T-helper 2 cell treated with Interferon-gamma antibody and Interleukin-4, amounts not matched to agents 5 μg/mL and 100 μg/mL, for 36 hours (primary cell): Measurements from ENCODE around the gene IL31RA.
"Not testable (repeated sequence)": the region's sequence is repeated elsewhere in the genome, so short reads cannot be mapped to it uniquely, and the experiment has no call there.

ENCODE experiments used
- DNase-seq: peaks from one replicate; pipeline ENCODE4 v3.0.0; 2021; ENCODE audit warnings: low spot score
- H3K27ac Mint-ChIP-seq: one replicate; pipeline ENCODE4 v1.8.0; 2021; ENCODE audit warnings: mild to moderate bottlenecking, mixed read lengths
- H3K27me3 Mint-ChIP-seq: one replicate; pipeline ENCODE4 v1.8.0; 2021; ENCODE audit warnings: low read depth, mixed read lengths
- H3K36me3 Mint-ChIP-seq: one replicate; pipeline ENCODE4 v1.8.0; 2021; ENCODE audit warnings: low read depth, mixed read lengths
- H3K4me1 Mint-ChIP-seq: one replicate; pipeline ENCODE4 v1.8.0; 2021; ENCODE audit warnings: low read depth, mixed read lengths
- H3K4me3 Mint-ChIP-seq: one replicate; pipeline ENCODE4 v1.8.0; 2022; ENCODE audit warnings: mild to moderate bottlenecking, moderate library complexity, mixed read lengths
- H3K9me3 Mint-ChIP-seq: one replicate; pipeline ENCODE4 v1.8.0; 2021; ENCODE audit warnings: mixed read lengths

The IL31RA gene

DNA sequence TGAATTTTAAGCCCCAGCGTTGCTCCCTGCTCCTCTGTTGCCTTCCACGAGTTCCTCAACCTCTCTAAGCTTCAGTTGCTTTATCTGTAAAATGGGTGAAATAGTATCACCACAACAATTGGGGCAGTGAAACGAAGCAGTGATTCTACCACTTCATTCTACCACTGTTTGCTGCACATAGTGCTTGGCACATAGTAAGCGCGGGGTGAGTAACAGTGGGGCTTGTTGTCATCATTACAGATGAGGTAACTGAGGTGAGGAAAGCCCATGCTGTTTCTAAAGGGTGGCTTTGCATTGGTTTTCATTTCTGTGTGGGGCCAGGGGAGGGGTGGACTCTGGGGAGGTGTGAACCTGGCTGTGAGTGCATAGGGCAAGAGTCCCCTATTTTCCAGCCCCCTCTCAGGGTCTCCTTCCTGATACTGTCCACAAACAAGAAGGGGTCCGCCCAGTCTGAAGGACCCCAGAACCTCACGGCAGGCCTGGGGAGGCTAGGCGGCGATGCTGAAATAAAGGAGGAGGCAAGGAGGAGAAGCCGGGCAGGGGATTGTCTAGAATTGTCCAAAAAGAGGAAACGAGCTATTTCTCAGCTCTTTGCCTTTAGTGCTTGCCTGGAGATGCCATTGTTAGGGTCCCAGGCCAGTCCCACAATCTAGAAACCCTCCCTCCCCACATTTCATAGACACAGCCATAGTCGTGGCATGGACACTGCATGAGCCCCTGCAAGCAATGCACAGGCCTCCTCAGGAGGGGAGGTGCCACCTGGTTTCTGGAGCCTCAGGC lies 78.1 kb downstream of the IL31RA start:
- no peaks in the 10 kb centered on the region for H3K4me1 Mint-ChIP-seq
- DNase-seq: no peak
- H3K4me3 Mint-ChIP-seq: no peak overlapping the region
- H3K9me3 Mint-ChIP-seq: no peaks in the 10 kb centered on the region
- H3K27ac Mint-ChIP-seq: no peak overlapping the region
- peaks cover 1% of the 10 kb centered on the region for H3K36me3 Mint-ChIP-seq
- no peaks in the 10 kb centered on the region for H3K27me3 Mint-ChIP-seq

DNA sequence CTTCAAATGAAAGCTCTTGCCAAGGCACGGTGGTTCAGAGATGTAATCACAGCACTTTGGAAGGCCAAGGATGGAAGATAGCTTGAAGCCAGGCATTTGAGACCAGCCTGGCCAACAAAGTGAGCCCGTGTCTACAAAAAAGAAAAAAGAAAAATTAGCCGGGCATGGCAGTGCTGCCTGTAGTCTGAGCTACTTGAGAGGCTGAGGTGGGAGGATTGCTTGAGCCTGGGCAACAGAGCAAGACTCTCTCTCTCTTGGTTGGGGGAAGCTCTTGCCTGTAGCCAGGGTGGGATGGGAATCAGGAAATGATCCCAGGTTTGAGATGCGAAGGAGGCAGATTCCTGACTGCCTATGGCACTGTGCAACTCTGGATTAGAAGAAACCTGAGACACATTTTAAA lies 81.5 kb downstream of the IL31RA start:
- Mint-ChIP-seq H3K36me3 (peaks cover 7% of the 10 kb centered on the region), H3K4me1 (no peaks in the 10 kb centered on the region), H3K9me3 (no peaks in the 10 kb centered on the region), H3K27me3 (no peaks in the 10 kb centered on the region), H3K27ac (no peak overlapping the region), H3K4me3 (no peak overlapping the region)
- DNase-seq: no peak

DNA sequence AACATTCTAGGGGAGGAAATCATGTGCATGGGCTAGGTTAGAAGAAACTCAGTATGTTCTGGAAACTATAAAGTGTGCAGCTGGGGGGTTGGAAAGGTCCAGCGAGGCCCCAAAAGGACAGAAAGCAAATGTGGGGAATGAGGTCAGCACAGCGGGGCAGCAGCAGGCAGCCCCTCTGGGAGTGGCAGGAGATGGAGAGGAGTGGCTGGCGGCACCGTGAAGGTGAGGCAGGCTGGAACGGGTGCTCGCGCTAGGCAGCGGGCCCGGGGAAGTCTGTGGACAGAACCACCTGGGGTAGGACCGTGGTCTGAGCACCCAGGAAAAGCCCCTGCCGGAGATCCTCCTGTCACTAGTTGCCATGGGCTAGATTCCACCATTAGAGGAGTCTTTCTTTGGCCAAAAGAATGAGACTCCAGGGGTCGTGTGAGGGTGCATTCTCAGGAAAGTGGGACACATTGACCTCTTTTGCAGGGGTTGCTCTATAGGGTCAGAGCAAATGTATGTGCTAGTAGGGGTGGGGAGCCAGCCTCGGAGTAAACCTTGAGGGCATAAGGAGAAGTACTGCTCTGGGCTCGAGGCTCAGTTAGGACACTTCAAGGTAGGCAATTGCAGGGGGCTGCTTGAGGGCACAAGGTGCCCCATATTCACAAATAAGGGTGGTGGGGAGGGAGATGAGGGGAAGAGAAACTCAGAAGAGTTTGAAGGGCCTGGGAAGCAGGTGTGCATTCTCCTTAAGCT lies 82.4 kb downstream of the IL31RA start:
- no peak overlapping the region for H3K27ac Mint-ChIP-seq
- H3K9me3 Mint-ChIP-seq: no peaks in the 10 kb centered on the region
- H3K27me3 Mint-ChIP-seq: no peaks in the 10 kb centered on the region
- H3K4me1 Mint-ChIP-seq: peaks cover 2% of the 10 kb centered on the region
- peaks cover 13% of the 10 kb centered on the region for H3K36me3 Mint-ChIP-seq
- no peak overlapping the region for H3K4me3 Mint-ChIP-seq
- DNase-seq: no peak

DNA sequence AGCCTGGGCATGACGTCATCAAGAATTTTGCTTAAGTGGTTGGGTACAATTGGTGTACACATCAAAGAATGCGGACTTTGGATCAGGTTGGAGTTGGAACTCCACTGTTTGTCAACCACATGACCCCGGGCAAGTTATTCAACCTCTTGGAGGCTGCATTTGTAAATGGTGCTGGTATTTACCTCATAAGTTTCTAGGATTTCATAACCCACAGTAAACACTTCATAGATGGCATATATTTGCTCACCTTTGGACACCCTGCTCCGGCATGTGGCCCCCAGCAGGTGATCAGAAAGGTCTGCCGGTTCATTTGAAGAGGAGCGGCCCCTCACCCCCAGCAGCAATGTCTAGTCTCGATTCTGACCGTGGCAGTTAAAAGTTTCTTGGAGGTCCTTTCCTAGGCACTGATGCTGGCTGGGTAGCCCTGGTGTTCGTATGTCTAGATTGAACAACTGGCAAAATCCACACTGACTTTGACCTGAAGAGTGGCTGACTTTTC lies 83.0 kb downstream of the IL31RA start:
- Mint-ChIP-seq H3K27ac (no peak overlapping the region), H3K4me1 (peaks cover 2% of the 10 kb centered on the region)

DNA sequence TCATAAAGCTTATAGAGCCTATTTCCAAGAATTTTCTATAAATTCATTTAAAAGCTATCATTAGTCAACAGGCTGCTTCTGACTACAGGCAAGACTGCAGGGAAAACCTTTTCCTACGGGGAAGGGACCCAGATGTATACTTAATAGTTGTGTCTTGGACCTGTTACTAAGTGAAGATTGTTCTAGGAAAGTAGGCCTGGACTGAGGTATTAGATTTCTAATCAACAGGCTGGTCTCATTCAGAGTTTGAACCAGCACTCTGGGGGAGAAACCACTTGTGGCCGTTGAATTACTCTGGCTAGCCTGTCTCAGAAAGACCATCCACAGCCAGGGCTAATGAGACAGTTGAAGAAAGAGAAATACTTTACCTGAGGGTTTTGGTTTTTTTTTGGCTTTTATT lies 83.6 kb downstream of the IL31RA start:
- Mint-ChIP-seq H3K36me3 (peaks cover 20% of the 10 kb centered on the region), H3K27me3 (no peaks in the 10 kb centered on the region), H3K9me3 (no peaks in the 10 kb centered on the region), H3K4me1 (peaks cover 2% of the 10 kb centered on the region), H3K27ac (no peak overlapping the region), H3K4me3 (no peak overlapping the region)
- no peak for DNase-seq

More for the DNA sequence above, 83.0 kb downstream of the IL31RA start:
- H3K27me3 Mint-ChIP-seq: no peaks in the 10 kb centered on the region
- DNase-seq: no peak
- H3K9me3 Mint-ChIP-seq: no peaks in the 10 kb centered on the region
- peaks cover 20% of the 10 kb centered on the region for H3K36me3 Mint-ChIP-seq
- H3K4me3 Mint-ChIP-seq: no peak overlapping the region

DNA sequence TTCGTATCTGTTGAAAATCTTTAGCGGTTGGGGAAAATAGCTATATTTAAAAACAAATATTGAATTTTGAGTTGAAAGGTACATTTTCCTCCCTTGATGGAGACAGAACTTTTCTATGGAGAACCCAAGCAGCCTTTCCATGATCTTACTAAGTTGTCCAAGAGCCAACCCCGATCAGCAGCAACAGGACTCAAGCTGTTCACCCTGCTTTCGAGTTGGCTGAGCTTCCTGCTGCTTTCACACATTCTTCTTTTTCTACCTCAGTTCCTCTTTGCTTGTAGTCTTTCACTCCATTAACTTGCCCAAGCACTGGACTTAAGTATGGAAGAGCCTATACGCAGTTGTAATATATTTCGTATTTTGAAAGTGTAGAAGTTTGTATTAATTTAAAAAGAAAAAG lies 84.2 kb downstream of the IL31RA start:
- no peak for DNase-seq
- no peak overlapping the region for H3K27ac Mint-ChIP-seq
- H3K4me1 Mint-ChIP-seq: peaks cover 2% of the 10 kb centered on the region
- H3K36me3 Mint-ChIP-seq: peaks cover 24% of the 10 kb centered on the region
- H3K9me3 Mint-ChIP-seq: no peaks in the 10 kb centered on the region
- H3K4me3 Mint-ChIP-seq: no peak overlapping the region
- H3K27me3 Mint-ChIP-seq: no peaks in the 10 kb centered on the region

DNA sequence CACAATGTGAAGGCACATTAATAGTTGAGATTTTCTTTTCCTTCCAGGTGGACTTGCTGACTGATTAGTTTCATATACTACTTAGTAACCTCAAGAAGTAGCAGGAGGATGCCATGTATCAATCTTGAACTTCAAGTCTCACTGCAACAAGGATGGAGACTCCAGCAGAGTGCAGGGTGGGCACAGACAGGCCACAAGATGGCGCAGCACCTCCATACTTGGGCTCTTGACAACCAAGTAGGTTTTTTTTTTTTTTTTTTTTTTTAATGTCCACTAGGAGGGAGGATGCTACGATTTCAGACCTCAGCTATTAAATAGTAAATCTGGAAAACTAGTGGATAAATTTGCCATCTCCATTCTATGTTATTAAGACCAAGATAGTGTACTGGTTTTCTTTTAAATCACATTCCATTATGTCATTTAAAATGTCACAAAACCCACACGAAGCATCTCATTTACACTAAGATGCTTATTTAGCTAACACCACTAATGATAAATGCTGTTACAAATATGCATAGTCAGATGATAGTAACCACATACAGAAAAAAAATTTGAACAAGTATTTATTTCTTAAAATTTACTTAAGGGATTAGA lies 85.0 kb downstream of the IL31RA start:
- Mint-ChIP-seq H3K4me3 (no peak overlapping the region), H3K36me3 (peaks cover 30% of the 10 kb centered on the region), H3K27ac (no peak overlapping the region), H3K4me1 (peaks cover 2% of the 10 kb centered on the region), H3K27me3 (no peaks in the 10 kb centered on the region), H3K9me3 (no peaks in the 10 kb centered on the region)
- DNase-seq: peak; percentile 68

DNA sequence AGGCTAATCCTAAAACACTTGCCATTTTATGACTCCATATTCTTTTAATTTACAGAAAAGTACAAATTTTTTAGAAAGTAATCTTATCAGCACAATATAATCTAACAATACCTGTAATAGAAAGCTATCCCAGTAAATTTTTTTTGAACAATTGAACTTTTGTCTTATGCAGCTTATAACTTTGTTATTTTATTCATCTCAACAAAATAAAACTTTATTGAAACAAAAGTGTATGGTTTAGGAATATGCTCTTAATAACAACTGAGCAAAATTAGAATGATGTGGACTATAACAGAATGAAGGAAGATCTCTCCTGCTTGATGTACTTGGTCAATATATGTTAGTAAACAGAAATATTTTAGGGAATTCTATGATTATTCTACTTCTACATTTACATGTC lies 86.4 kb downstream of the IL31RA start:
- not testable (repeated sequence) for H3K27ac Mint-ChIP-seq, H3K9me3 Mint-ChIP-seq, H3K4me3 Mint-ChIP-seq, H3K4me1 Mint-ChIP-seq, H3K27me3 Mint-ChIP-seq, DNase-seq
- peaks cover 39% of the 10 kb centered on the region for H3K36me3 Mint-ChIP-seq

DNA sequence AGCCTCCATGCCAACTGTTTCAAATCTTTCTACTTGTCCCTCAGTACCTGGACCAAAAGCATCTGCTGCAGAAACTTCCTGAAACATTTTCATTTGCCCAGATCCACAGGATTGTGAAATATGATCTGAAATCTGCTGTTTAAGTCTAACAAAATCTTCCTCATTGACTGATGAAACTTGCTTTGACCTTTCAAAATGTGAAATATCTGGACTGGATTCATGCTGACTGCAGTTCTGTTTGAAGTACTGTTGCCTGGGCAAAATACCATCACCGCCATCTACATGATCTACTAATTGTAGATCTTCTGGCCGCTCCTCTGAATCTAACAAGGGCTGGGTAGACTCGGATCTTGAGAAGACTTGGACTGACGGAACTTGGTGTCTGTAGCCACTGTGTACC lies 90.0 kb downstream of the IL31RA start:
- H3K36me3 Mint-ChIP-seq: peaks cover 62% of the 10 kb centered on the region
- not testable (repeated sequence) for H3K27ac Mint-ChIP-seq, H3K27me3 Mint-ChIP-seq, H3K9me3 Mint-ChIP-seq, DNase-seq, H3K4me3 Mint-ChIP-seq, H3K4me1 Mint-ChIP-seq

DNA sequence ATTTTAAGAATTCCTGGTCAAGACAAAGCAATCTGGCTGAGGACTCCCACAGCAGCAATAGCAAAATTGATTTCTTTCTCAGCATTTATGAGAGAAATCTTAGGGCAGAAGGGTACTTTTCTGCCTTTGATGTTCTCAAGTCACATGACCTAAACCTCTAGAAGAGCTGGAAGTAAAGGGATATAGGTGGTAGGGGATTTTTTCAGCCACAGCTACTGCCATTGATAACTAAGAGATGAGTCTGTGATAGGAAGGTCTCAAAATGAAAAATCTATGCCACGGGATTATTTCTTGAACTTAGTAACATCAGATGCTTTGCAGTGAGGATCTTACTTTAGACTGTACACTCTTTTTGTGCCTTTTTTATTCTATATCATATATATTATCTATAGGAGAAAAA lies 108.1 kb downstream of the IL31RA start:
- peaks cover 9% of the 10 kb centered on the region for H3K4me1 Mint-ChIP-seq
- no peak overlapping the region for H3K4me3 Mint-ChIP-seq
- DNase-seq: no peak
- peaks cover 53% of the 10 kb centered on the region for H3K36me3 Mint-ChIP-seq
- no peak overlapping the region for H3K27ac Mint-ChIP-seq
- H3K27me3 Mint-ChIP-seq: no peaks in the 10 kb centered on the region
- no peaks in the 10 kb centered on the region for H3K9me3 Mint-ChIP-seq

DNA sequence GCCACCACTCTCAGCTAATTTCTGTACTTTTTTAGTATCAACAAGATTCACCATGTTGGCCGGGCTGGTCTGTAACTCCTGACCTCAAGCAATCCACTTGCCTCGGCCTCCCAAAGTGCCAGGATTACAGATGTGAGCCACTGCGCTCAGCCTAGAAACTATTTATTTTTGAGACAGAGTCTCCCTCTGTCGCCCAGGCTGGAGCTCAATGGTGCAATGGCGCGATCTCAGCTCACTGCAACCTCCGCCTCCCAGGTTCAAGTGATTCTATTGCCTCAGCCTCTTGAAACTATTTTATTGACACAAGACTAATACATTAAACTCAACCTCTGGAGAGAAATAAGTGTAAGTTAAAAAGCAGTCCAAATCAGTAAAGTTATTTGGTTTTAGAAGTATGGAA lies 109.6 kb downstream of the IL31RA start:
- no peak overlapping the region for H3K4me3 Mint-ChIP-seq
- no peaks in the 10 kb centered on the region for H3K27me3 Mint-ChIP-seq
- peaks cover 11% of the 10 kb centered on the region for H3K4me1 Mint-ChIP-seq
- H3K36me3 Mint-ChIP-seq: peaks cover 45% of the 10 kb centered on the region
- DNase-seq: no peak
- no peak overlapping the region for H3K27ac Mint-ChIP-seq
- H3K9me3 Mint-ChIP-seq: no peaks in the 10 kb centered on the region

DNA sequence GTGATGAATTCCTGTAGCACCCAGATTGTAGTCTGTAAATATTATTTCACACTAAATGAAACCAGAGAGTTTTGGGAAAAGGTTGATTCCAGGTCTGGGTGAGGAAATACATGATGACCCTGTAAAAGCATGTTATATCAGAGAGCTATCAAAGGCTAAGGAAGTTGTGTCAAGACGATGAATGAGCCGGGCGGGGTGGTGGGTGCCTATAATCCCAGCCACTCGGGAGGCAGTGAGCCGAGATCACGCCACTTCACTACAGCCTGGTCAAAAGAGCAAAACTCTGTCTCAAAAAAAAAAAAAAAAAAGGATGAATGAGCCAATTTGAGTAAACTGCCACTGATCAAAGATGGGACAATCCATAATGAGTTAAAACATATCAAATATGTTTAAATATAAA lies 114.4 kb downstream of the IL31RA start:
- no peak for DNase-seq
- Mint-ChIP-seq H3K4me1 (peaks cover 21% of the 10 kb centered on the region), H3K4me3 (no peak overlapping the region), H3K9me3 (no peaks in the 10 kb centered on the region), H3K36me3 (peaks cover 41% of the 10 kb centered on the region), H3K27ac (no peak overlapping the region), H3K27me3 (no peaks in the 10 kb centered on the region)

DNA sequence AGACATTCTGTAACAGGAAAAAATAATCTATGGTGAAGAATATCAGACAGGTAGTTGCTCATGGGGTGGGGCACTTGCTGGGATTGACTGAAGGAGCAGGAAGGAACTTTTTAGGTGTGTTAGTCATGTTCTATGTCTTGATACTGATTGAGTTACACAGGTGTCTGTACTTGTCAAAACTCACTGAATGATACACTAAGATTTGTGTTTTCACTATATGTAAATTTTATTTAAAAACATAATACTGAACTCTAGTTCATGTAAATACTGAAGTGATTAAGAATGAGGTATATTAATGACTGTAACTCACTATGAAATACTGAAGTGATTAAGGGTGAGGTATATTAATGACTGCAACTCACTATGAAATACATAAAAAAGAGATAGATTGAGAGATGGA lies 115.1 kb downstream of the IL31RA start:
- H3K36me3 Mint-ChIP-seq: peaks cover 39% of the 10 kb centered on the region
- no peaks in the 10 kb centered on the region for H3K9me3 Mint-ChIP-seq
- no peak for DNase-seq
- no peak overlapping the region for H3K4me3 Mint-ChIP-seq
- H3K27me3 Mint-ChIP-seq: no peaks in the 10 kb centered on the region
- H3K4me1 Mint-ChIP-seq: peaks cover 24% of the 10 kb centered on the region
- H3K27ac Mint-ChIP-seq: no peak overlapping the region

DNA sequence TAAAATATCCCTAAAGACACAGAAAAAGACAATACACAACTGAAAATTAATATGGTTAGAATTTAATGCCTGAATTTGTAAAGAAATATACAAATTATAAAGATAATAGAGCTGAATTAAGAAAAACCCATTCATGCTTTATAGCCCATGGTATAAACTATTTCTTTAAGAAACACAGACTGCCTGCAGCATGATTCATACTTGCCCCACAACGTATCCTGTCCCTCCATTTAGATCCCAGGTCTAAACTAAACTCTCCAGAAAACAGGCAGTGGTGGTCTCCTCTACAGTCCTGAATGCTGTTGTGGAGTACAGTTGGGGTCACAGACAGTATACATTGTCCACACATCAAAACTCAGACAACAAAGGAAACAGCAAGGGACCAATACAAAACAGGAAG lies 118.8 kb downstream of the IL31RA start:
- Mint-ChIP-seq H3K4me1 (peaks cover 25% of the 10 kb centered on the region), H3K4me3 (no peak overlapping the region), H3K36me3 (peaks cover 41% of the 10 kb centered on the region), H3K27me3 (no peaks in the 10 kb centered on the region), H3K27ac (peak overlapping the region; percentile 42), H3K9me3 (no peaks in the 10 kb centered on the region)
- no peak for DNase-seq
